NOMO-1 (cell line): ENCODE results near the gene MAP3K12.
"Not testable (repeated sequence)": the region's sequence is repeated elsewhere in the genome, so short reads cannot be mapped to it uniquely, and the experiment has no call there.

Experiments used
- DNase-seq, 2 experiments: peaks; one replicate each; lab custom pipeline; 2025; ENCODE audit not compliant: unreplicated experiment in 2 of 2; lab: John Stamatoyannopoulos, UW

Gene MAP3K12

DNA sequence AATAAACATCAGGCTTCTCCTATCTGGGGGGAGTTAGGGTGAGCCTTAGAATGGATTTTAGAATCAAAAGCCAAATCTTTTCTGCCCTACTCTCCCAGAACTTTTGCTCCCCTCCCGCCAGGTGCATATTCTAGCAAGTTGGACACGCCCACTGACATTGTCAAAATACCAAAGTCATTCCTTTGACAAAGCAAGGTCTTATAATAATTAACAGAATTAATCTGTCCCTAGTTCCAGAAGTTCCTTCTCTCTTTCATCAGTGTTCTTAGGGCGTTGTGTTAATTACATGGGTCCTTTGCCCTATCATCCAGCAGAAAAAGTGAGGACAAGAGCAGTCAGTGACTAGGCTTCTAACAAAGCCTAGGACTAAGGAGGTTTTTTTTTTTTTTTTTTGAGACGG, 55.3 kb downstream of the MAP3K12 start:
- DNase-seq: no peak

DNA sequence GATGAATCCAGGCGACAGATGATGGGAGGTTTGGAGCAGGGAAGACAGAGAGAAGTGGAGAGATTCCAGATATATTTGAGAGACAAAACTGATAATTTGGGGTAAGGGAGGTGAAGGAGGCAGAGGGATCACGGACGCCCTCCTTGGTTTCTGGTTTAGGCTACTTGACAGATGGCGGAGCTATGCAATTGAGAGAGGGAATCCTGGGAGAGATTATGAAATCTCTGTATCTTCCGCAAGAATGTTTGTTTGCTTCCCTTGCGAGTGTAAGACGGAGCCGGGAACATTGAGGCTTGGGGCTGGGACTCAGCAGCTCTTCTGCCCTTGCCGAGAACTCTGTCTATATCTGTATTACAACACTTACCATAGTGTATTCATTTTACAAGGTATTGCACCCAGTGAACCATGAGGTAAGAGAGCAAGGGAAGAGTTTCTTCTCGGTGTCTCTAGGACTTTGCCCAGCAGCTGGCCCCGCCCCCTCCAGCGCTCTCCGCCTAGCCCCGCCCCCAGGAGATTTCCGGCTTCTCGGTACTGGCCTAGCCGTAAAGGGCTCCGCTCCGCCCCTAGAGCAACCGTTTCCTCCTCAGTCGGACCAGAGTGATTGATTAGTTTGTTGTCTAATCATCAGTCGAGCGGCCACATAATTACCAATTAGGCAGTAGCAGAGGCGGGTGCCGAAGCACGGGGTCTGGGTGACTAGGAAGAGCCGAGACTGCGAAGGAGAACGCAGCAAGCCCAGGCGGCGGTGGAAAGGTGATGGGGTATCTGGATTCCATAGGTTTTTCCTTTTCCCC, 58.0 kb downstream of the MAP3K12 start, which contains the start of gene PRR13:
Gene PRR13, plus strand, starts transcription at position 695 of the 794 bp plus-strand sequence. CDS start 981 bp downstream, outside the sequence.
- DNase-seq: peak; percentile 100

- not testable (repeated sequence) for DNase-seq
These were observed 59.7 kb downstream of the MAP3K12 start for GRCh38 chr12:53439582-53439981.

DNA sequence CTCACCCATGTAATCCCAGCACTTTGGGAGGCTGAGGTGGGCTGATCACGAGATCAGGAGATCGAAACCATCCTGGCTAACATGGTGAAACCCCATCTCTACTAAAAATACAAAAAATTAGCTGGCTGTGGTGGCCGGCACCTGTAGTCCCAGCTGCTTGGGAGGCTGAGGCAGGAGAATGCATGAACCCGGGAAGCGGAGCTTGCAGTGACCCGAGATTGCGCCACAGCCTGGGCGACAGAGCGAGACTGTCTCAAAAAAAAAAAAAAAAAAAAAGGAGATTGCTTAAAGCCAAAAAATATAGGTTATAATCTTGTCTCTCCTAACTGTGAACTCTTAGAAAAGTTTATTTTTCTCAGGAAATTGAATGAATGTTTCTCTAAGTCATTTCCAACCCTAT, 63.9 kb downstream of the MAP3K12 start:
- DNase-seq: not testable (repeated sequence)

DNA sequence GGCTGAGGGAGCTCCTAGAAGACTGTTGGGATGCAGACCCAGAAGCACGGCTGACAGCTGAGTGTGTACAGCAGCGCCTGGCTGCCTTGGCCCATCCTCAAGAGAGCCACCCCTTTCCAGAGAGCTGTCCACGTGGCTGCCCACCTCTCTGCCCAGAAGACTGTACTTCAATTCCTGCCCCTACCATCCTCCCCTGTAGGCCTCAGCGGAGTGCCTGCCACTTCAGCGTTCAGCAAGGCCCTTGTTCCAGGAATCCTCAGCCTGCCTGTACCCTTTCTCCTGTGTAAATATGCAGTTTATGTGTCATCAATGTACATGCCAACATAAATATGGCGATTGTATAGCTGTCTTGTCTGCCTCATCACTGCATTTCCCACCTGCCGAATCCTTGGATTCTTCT, 68.1 kb downstream of the MAP3K12 start:
- DNase-seq: no peak

GRCh38 chr12:53430116-53430515, 69.1 kb downstream of the MAP3K12 start:
- no peak for DNase-seq
